ENCODE measurements around the gene MRPL47. TPM values are rescaled to one million over a fixed set of nuclear protein-coding genes. Genes with fewer than 3 reads are reported as not detected.

MRPL47 gene
- total and polyA plus RNA-seq, 2 of the 13 experiments (the other 11 are each of a cell fraction or from before 2014, with no cell fraction given), result 36.1 to 83.8 TPM

DNA sequence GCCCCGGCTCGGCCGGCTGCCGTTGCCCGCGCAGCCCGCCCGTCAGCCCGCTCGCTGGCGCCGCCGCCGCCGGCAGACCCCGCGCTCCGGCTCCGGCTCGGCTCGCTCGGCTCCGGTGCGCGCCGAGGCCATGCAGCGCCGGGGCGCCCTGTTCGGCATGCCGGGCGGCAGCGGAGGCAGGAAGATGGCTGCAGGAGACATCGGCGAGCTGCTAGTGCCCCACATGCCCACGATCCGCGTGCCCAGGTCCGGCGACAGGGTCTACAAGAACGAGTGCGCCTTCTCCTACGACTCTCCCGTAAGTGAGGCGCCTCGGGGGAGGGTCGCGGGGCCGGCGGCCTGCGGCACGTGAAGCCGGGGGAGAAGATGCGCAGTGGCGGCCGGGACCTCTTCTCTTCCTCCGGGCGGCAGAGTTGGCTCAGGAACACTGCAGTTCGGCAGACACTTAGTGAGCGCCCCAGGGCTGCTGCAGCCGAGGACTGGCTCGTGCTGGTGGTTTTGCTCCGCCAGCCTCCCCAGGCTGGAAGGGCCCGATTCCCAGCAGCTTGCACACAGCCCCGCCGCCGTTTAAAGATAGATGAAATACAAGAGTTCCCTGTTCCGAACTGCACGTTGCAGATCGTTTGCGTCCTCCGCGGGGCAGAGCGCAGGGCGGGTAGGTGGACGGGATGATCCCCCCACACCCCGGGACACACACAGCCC is 48.8 kb upstream of the MRPL47 start (continued):
- TF ChIP-seq TCF7L2 (IDR thresholded peaks at IDR 0.05; ENCODE audit: low read depth, low read length) (no peak), BRD4 (CRISPR knock-in tag; IDR thresholded peaks at IDR 0.05) (no peak), ARID2 (CRISPR knock-in tag; IDR thresholded peaks at IDR 0.05; ENCODE audit: borderline replicate concordance) (no peak; the same call in 1 of the 2 replicates), SMARCE1 (IDR thresholded peaks at IDR 0.05; ENCODE audit: borderline replicate concordance) (no peak), KLF12 (CRISPR knock-in tag; IDR thresholded peaks at IDR 0.05; ENCODE audit: borderline replicate concordance) (no peak), EHMT2 (IDR thresholded peaks at IDR 0.05; ENCODE audit: borderline replicate concordance, low read depth, low read length) (no peak), PLRG1 (conservative IDR thresholded peaks at IDR 0.05) (no peak), ZZZ3 (CRISPR knock-in tag; IDR thresholded peaks at IDR 0.05; ENCODE audit: borderline replicate concordance) (no peak), JDP2 (CRISPR knock-in tag; IDR thresholded peaks at IDR 0.05; ENCODE audit: borderline replicate concordance) (no peak), U2AF2 (IDR thresholded peaks at IDR 0.05; ENCODE audit: low read depth, low read length) (no peak), TBL1XR1 (IDR thresholded peaks at IDR 0.05; ENCODE audit: borderline replicate concordance, low read length, partially characterized antibody) (no peak), MBNL3 (CRISPR knock-in tag; conservative IDR thresholded peaks at IDR 0.05) (no peak)
- TF ChIP-seq, protein P1, sequence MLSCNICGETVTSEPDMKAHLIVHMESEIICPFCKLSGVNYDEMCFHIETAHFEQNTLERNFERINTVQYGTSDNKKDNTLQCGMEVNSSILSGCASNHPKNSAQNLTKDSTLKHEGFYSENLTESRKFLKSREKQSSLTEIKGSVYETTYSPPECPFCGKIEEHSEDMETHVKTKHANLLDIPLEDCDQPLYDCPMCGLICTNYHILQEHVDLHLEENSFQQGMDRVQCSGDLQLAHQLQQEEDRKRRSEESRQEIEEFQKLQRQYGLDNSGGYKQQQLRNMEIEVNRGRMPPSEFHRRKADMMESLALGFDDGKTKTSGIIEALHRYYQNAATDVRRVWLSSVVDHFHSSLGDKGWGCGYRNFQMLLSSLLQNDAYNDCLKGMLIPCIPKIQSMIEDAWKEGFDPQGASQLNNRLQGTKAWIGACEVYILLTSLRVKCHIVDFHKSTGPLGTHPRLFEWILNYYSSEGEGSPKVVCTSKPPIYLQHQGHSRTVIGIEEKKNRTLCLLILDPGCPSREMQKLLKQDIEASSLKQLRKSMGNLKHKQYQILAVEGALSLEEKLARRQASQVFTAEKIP (CRISPR knock-in tag; IDR thresholded peaks at IDR 0.05; ENCODE audit: borderline replicate concordance), result no peak
- TF ChIP-seq, protein P2, sequence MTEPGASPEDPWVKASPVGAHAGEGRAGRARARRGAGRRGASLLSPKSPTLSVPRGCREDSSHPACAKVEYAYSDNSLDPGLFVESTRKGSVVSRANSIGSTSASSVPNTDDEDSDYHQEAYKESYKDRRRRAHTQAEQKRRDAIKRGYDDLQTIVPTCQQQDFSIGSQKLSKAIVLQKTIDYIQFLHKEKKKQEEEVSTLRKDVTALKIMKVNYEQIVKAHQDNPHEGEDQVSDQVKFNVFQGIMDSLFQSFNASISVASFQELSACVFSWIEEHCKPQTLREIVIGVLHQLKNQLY (CRISPR knock-in tag; IDR thresholded peaks at IDR 0.05), result no peak
- TF ChIP-seq, protein P3, sequence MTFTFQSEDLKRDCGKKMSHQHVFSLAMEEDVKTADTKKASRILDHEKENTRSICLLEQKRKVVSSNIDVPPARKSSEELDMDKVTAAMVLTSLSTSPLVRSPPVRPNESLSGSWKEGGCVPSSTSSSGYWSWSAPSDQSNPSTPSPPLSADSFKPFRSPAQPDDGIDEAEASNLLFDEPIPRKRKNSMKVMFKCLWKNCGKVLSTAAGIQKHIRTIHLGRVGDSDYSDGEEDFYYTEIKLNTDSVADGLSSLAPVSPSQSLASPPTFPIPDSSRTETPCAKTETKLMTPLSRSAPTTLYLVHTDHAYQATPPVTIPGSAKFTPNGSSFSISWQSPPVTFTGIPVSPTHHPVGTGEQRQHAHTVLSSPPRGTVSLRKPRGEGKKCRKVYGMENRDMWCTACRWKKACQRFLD (CRISPR knock-in tag; IDR thresholded peaks at IDR 0.05; ENCODE audit: borderline replicate concordance), result no peak; the same call in 1 of the 2 replicates
- TF ChIP-seq, protein P4, sequence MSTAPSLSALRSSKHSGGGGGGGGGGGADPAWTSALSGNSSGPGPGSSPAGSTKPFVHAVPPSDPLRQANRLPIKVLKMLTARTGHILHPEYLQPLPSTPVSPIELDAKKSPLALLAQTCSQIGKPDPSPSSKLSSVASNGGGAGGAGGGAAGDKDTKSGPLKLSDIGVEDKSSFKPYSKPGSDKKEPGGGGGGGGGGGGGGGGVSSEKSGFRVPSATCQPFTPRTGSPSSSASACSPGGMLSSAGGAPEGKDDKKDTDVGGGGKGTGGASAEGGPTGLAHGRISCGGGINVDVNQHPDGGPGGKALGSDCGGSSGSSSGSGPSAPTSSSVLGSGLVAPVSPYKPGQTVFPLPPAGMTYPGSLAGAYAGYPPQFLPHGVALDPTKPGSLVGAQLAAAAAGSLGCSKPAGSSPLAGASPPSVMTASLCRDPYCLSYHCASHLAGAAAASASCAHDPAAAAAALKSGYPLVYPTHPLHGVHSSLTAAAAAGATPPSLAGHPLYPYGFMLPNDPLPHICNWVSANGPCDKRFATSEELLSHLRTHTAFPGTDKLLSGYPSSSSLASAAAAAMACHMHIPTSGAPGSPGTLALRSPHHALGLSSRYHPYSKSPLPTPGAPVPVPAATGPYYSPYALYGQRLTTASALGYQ (CRISPR knock-in tag; IDR thresholded peaks at IDR 0.05), result 0 out of 2 replicates have a peak, but pooled peaks have one; percentile 21
- TF ChIP-seq, protein P5, sequence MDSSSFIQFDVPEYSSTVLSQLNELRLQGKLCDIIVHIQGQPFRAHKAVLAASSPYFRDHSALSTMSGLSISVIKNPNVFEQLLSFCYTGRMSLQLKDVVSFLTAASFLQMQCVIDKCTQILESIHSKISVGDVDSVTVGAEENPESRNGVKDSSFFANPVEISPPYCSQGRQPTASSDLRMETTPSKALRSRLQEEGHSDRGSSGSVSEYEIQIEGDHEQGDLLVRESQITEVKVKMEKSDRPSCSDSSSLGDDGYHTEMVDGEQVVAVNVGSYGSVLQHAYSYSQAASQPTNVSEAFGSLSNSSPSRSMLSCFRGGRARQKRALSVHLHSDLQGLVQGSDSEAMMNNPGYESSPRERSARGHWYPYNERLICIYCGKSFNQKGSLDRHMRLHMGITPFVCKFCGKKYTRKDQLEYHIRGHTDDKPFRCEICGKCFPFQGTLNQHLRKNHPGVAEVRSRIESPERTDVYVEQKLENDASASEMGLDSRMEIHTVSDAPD (CRISPR knock-in tag; IDR thresholded peaks at IDR 0.05), result no peak
- TF ChIP-seq, protein P6, sequence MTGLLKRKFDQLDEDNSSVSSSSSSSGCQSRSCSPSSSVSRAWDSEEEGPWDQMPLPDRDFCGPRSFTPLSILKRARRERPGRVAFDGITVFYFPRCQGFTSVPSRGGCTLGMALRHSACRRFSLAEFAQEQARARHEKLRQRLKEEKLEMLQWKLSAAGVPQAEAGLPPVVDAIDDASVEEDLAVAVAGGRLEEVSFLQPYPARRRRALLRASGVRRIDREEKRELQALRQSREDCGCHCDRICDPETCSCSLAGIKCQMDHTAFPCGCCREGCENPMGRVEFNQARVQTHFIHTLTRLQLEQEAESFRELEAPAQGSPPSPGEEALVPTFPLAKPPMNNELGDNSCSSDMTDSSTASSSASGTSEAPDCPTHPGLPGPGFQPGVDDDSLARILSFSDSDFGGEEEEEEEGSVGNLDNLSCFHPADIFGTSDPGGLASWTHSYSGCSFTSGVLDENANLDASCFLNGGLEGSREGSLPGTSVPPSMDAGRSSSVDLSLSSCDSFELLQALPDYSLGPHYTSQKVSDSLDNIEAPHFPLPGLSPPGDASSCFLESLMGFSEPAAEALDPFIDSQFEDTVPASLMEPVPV (CRISPR knock-in tag; IDR thresholded peaks at IDR 0.05), result 0 out of 2 replicates have a peak, but pooled peaks have one; percentile 25
